ENCODE data around the gene BTBD1.
"Not testable (repeated sequence)": the region's sequence is repeated elsewhere in the genome, so short reads cannot be mapped to it uniquely, and the experiment has no call there.

The BTBD1 gene

DNA sequence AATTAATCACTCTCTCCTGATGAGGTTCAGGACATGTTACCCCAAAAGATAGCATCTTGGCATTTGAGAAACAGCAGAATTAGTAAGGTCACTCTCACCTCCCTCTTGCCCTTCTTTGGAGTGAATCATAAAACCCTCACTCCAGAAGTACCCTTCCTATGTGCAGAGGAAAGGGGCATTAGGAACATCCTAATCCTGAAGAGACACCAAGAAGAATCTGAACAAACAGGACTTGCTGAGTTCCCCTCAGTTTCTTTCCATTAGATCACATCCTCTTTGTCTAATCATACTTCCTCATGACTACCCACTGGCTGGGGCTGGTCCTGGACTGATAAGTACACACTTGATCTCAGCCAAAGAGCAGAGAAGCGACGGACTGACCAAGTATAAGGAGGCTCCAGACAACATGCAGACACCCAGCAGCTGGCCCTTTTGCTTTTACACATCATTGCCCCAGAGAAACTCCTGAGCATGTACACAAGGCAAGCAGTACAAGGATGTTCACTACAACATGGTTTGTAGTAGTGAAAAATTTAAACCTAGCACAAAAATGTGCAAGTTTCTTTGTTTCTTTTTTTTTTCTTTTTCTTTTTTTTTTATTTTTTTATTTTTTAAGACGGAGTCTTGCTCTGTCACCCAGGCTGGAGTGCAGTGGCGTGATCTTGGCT lies 25.4 kb upstream of the BTBD1 start:
- no peak for DNase-seq

GRCh38 chr15:83091965-83092308 lies 24.9 kb upstream of the BTBD1 start:
- DNase-seq, result not testable (repeated sequence)

DNA sequence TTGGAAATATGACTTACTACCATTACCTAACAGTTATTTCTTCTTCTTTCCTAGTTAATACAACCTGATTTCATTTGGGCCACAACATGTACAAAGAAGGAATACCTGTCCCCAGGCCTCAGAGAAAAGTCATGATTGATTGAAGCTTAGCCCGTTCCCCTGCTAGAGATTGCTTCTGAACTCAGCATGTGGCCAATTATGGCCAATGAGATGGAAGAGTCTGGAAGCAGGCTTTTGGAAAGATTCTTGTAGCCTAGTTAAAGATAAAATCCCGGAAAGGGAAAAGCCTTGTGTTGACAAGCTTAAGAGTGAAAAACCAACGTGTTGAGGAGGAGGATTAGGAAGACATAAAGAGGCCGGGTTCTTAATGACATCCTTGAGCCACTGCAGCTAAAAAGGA lies 23.4 kb upstream of the BTBD1 start:
- DNase-seq, result no peak

GRCh38 chr15:83088876-83089275 lies 21.8 kb upstream of the BTBD1 start:
- no peak for DNase-seq

DNA sequence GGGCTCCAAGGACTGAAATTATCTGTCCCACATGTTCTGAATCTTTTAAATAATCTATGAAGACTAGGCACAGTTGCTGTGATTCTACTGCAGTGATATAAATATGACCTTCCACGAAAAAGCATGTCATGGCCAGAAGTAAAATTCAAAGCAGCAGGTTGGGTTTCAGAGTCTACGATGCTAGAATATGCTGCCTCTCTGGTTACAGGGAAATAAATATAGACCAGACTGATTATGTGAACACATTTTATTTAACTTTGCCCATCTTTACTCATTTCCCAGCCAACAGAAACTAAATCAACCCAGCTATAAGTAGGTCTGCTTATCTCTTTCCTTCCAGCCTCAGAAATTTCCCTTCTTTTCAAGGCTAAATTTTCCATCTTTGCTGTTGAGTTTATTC lies 20.5 kb upstream of the BTBD1 start:
- DNase-seq, result no peak

DNA sequence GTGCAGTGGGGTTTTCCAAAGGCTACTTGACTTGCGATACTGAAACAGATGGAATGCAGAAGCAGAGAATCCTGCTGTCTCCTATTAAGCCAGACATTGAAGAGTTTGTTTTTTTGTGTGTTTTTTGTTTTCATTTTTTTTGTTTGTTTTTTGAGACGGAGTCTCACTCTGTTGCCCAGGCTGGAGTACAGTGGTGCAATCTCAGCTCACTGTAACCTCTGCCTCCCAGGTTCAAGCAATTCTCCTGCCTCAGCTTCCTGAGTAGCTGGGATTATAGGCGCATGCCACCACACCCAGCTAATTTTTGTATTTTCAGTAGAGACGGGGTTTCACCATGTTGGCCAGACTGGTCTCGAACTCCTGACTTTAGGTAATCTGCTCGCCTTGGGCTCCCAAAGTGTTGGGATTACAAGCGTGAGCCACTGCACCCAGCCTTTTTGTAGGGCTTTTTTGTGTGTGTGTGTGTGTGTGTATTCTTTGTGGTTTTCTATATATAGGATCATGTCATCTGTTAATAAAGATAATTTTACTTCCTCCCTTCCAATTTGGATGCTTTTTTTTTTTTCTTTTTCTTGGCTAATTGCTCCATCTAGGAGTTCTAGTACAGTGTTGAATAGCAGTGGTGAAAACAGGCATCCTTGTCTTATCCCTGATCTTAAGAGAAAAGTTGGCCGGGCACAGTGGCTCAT lies 19.0 kb upstream of the BTBD1 start:
- not testable (repeated sequence) for DNase-seq

- not testable (repeated sequence) for DNase-seq
These were observed 18.4 kb upstream of the BTBD1 start for GRCh38 chr15:83085461-83085860.

- no peak for DNase-seq
These were observed 15.8 kb upstream of the BTBD1 start for GRCh38 chr15:83082730-83083386.

GRCh38 chr15:83081256-83082014 lies 14.4 kb upstream of the BTBD1 start:
- no peak for DNase-seq

DNA sequence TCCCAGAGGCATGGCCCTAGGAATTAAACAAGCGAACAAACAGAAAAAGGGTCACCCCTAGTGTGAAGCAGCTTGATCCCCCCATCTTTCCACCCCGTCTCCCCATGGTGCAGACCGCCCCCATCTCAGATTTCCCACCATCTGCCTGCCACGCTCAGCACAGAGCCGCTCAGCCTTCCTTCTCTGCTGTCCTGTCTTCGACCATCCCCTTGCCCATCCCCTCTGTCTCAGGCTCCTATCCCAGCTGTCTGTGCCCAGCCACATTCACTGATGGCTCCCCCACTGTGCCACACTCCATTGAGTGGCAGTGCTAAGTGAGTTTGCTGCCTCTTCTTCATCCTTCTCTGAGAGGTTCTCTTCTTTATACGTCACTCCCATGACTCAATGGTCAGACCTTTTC lies 11.7 kb upstream of the BTBD1 start:
- DNase-seq, result peak; percentile 20

- no peak for DNase-seq
These were observed 10.6 kb upstream of the BTBD1 start for GRCh38 chr15:83077491-83078230.

- DNase-seq, result peak; percentile 60
These were observed 2.2 kb upstream of the BTBD1 start for GRCh38 chr15:83069211-83069642.

GRCh38 chr15:83068054-83068453 lies 1.0 kb upstream of the BTBD1 start:
- no peak for DNase-seq

DNA sequence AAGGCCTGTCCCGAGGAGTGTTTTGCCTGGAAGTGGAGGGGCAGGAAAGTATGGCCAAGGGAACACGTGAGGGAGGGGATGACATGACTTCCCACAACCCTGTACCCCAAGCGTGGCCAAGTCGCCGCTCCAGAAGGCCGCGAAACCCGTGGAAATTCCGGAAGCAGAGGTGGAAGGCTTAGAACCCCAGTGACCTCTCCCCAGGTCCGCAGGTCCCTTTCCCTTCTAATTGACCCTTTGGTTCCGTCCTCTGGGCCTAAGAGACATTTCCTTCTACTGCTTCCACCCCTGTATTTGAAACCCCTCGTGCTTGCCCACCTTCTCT lies 548 bp upstream of the BTBD1 start:
- no peak for DNase-seq

DNA sequence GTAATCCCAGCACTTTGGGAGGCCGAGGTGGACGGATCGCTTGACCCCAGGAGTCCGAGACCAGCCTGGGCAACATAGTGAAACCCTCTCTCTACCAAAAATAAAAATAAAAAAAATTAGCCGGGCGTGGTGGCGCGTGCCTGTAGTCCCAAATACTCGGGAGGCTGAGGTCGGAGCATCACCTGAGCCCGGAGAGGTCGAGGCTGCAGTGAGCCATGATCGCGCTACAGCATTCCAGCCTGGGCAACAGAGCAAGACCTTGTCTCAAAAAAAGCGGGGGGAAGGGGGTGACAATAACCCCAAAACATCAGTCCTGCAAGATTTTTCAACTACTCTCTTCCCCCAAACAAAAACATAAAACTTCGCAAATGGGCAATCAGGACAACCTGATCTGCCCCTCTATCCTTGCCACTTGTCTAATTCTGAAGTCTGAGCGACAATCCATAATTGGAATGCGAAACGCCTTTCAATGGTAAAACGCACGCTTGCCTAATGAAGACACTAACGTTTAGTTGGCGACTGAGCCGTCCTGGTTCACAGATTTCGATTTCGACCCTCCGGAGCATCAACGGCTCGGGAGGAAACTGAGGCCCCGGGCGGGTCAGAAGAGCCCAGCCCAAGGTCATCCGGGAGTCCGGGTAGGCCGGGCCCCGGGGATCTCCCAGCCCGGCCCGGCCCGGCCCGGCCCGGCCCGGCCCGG lies 868 bp downstream of the BTBD1 start:
- DNase-seq, result no peak

DNA sequence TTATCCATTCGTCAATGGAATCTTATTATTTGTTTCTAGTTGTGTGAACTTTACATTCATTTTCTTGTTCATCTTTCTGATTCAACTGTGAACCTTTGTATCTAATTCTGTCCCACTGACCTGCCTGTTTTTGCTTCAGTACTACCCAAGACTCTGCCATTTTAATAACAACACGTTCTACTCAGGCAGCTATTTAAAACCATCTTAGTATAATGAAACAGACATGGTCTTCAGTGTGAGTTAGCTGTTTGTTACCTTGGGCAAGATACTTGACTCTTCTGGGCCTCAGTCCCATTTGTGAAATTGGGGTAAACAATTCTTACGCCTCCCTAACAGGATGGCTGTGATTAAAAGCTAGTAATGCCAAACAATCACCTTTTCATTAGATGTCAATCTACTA lies 1.6 kb downstream of the BTBD1 start:
- no peak for DNase-seq

DNA sequence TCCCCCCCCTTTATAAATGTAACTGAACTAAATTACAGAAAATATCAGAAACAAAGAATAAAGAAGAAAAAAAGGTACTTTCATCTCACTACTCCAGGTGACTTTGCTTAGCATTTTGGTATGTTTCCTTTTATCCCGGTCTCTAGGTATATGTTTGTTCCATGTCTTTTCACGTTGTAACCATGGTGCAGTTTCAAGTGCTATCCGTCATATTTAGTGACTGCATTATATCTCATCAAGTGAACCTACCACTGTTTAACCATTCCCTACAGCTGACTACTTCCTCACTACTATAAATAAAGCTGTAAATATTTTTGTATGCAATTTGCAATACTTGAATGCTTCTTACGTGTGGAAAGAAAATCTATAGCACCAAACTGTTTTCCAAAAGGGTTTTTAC lies 2.2 kb downstream of the BTBD1 start:
- DNase-seq, result no peak

DNA sequence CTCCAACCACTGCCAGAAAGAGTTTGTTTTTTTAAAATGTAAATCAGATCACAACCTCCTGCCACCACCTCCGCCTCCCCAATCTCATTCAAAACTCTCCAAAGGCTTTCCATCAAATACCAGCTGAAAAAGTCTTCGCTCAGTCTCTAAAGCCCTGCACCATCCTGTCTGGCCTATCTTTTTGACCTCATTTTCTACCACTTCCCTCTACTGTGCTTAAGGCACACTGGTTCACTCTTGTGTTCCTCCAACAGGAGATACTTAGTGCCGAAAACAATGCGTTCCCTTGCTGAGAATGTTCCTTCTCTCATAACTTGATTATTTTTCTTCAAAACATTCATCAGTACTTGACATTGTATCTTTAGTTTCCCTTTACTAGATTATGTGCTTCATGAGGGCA lies 3.5 kb downstream of the BTBD1 start:
- DNase-seq, result no peak

DNA sequence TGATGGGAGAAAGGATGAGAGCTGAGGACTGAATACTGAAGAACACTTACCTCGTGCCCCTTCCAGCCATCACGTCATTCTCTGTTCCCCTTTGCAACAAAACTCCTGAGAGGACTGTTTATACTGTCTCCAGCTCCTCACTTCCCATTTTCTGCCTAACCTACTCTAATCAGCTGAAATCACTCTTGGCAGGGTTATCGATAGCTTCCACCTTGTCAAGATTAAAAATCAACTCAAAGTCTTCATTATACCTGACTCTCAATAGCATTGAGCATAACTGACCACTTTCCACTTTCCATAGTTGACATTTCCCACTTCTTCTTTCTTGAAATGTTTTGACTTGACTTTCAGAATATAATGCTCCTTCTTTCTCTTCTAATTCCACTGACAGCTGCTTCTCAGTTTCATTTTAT lies 4.3 kb downstream of the BTBD1 start:
- no peak for DNase-seq

GRCh38 chr15:83061680-83062079 lies 5.4 kb downstream of the BTBD1 start:
- DNase-seq, result no peak

DNA sequence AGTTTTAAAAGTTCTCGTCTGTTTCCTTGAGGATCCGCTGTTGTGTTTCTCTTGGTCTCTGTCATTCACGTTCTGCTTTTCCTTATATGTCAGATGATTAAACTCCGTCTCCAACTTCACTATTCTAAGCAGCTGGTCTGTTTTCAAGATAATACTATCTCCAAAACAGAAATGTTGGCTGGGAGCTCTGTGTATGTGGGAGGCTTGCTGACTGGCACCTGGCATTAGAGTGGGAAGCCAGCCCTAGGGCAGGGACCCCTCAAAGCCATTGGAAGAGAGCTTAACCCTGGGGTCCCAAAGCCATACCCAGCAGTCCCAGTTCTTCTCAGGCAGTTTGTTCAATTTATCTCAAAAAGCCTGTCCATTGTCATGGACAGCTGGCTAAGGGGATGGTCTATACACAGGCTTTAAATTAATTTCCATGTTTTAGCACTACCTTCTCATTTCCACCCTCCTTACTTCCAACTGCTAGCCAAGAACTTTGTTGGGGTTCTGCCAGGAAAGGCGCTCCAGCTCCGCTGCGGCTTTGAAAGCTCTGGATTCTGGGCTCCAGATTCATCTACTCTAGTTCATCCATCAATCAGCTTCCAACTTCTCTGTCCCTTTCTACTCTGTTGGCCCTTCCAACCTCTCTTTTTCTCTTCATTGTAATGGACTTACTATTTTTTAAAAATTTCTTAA lies 9.2 kb downstream of the BTBD1 start:
- no peak for DNase-seq

GRCh38 chr15:83057002-83057401 lies 10.1 kb downstream of the BTBD1 start:
- no peak for DNase-seq

Measured in NCI-H2171 treated with DMSO at 0.1 percent for 48 hours (cell line).